Cardiac fibroblast (primary cell): ENCODE measurements around the gene PIK3R5.

Source experiments
- DNase-seq, 2 donors: peaks; one replicate each; pipeline versions ENCODE4 v3.0.0 to v3.0.0-alpha.2; 2010; ENCODE audit warnings: low read depth in 2 of 2
- H3K4me3 ChIP-seq, 2 donors: replicated peaks in 1 of 2; 1 replicate in 1 of 2; 2 replicates in 1 of 2; pipeline ENCODE4 v1.5.1; 2011; ENCODE audit warnings: low read depth in 2 of 2, low read length in 2 of 2, mild to moderate bottlenecking in 2 of 2, moderate library complexity in 1 of 2
- CTCF ChIP-seq: IDR thresholded peaks from one replicate; pipeline ENCODE4 v1.5.1; 2011; ENCODE audit warnings: low read depth, mild to moderate bottlenecking, low read length, inconsistent platforms

Gene PIK3R5

GRCh38 chr17:8946071-8946470 is 19.4 kb downstream of the PIK3R5 start:
- no peak for TF ChIP-seq CTCF
- no peak for DNase-seq
- no peak overlapping the region for H3K4me3 ChIP-seq

GRCh38 chr17:8944748-8945147 is 20.8 kb downstream of the PIK3R5 start:
- no peak for TF ChIP-seq CTCF
- no peak overlapping the region for H3K4me3 ChIP-seq
- DNase-seq = no peak

- DNase-seq = no peak
- no peak for TF ChIP-seq CTCF
- no peak overlapping the region for H3K4me3 ChIP-seq
Observed at GRCh38 chr17:8944083-8944482, 21.4 kb downstream of the PIK3R5 start.

GRCh38 chr17:8941980-8942622 is 23.4 kb downstream of the PIK3R5 start:
- H3K4me3 ChIP-seq = no peak overlapping the region
- no peak for TF ChIP-seq CTCF
- no peak for DNase-seq

GRCh38 chr17:8941520-8941919 is 24.0 kb downstream of the PIK3R5 start:
- no peak overlapping the region for H3K4me3 ChIP-seq
- no peak for DNase-seq
- no peak for TF ChIP-seq CTCF

GRCh38 chr17:8940866-8941471 is 24.5 kb downstream of the PIK3R5 start:
- TF ChIP-seq CTCF = no peak
- DNase-seq = no peak
- no peak overlapping the region for H3K4me3 ChIP-seq
